H9 (cell line): ENCODE data around the gene NT5DC3. TPM values are rescaled to one million over a fixed set of nuclear protein-coding genes. Genes with fewer than 3 reads are reported as not detected.
"Not testable (repeated sequence)": the region's sequence is repeated elsewhere in the genome, so short reads cannot be mapped to it uniquely, and the experiment has no call there.

ENCODE experiments used
- DNase-seq: peaks from one replicate; pipeline ENCODE4 v3.0.0-alpha.2; 2017
- H2AFZ ChIP-seq: one replicate; pipeline ENCODE4 v1.6.1; 2013; ENCODE audit warnings: mild to moderate bottlenecking, low read length, control low read depth, moderate library complexity
- H2AK5ac ChIP-seq: 2 replicates; pipeline ENCODE4 v1.6.1; 2013; ENCODE audit warnings: low read length, control low read depth, mixed read lengths; ENCODE audit not compliant: insufficient read length
- H2BK120ac ChIP-seq: one replicate; pipeline ENCODE4 v1.6.1; 2013; ENCODE audit warnings: low read depth, mild to moderate bottlenecking, low read length, control low read depth, inconsistent platforms; ENCODE audit not compliant: poor library complexity, severe bottlenecking
- H2BK12ac ChIP-seq: 2 replicates; pipeline ENCODE4 v1.6.1; 2013; ENCODE audit warnings: low read length, control low read depth, mixed read lengths, low read depth; ENCODE audit not compliant: insufficient read length
- H2BK15ac ChIP-seq: 2 replicates; pipeline ENCODE4 v1.6.1; 2013; ENCODE audit warnings: low read depth, low read length, control low read depth
- H2BK20ac ChIP-seq: one replicate; pipeline ENCODE4 v1.6.1; 2013; ENCODE audit warnings: low read depth, mild to moderate bottlenecking, low read length, control low read depth, inconsistent platforms; ENCODE audit not compliant: poor library complexity, severe bottlenecking
- H2BK5ac ChIP-seq: 2 replicates; pipeline ENCODE4 v1.6.1; 2013; ENCODE audit warnings: low read length, control low read depth, mixed read lengths; ENCODE audit not compliant: insufficient read length
- H3K14ac ChIP-seq: 2 replicates; pipeline ENCODE4 v1.6.1; 2013; ENCODE audit warnings: low read length, control low read depth; ENCODE audit not compliant: insufficient read depth
- H3K18ac ChIP-seq: 2 replicates; pipeline ENCODE4 v1.6.1; 2013; ENCODE audit warnings: low read depth, mild to moderate bottlenecking, mixed read lengths, low read length, control low read depth; ENCODE audit not compliant: insufficient read length
- H3K23ac ChIP-seq: 2 replicates; pipeline ENCODE4 v1.6.1; 2013; ENCODE audit warnings: low read length, control low read depth, mixed read lengths, low read depth; ENCODE audit not compliant: insufficient read length
- H3K23me2 ChIP-seq: 2 replicates; pipeline ENCODE4 v1.6.1; 2013; ENCODE audit warnings: low read depth, mild to moderate bottlenecking, mixed read lengths, low read length, control low read depth; ENCODE audit not compliant: insufficient read length, poor library complexity, severe bottlenecking
- H3K27ac ChIP-seq: 2 replicates; pipeline ENCODE4 v1.5.1; 2013; ENCODE audit warnings: low read length, control low read depth, mixed read lengths, low read depth; ENCODE audit not compliant: insufficient read length
- H3K27me3 ChIP-seq: 2 replicates; pipeline ENCODE4 v1.6.1; 2013; ENCODE audit warnings: low read length, control low read depth, inconsistent platforms; ENCODE audit not compliant: insufficient read depth
- H3K4ac ChIP-seq: 2 replicates; pipeline ENCODE4 v1.6.1; 2013; ENCODE audit warnings: low read depth, mild to moderate bottlenecking, control low read depth, inconsistent platforms, low read length, moderate library complexity
- H3K4me1 ChIP-seq: 2 replicates; pipeline ENCODE4 v1.6.1; 2013; ENCODE audit warnings: low read length, control low read depth, inconsistent platforms; ENCODE audit not compliant: insufficient read depth
- H3K4me2 ChIP-seq: 2 replicates; pipeline ENCODE4 v1.6.1; 2013; ENCODE audit warnings: low read length, control low read depth, mixed read lengths; ENCODE audit not compliant: insufficient read length, insufficient read depth
- H3K56ac ChIP-seq: 2 replicates; pipeline ENCODE4 v1.6.1; 2013; ENCODE audit warnings: low read depth, mild to moderate bottlenecking, mixed read lengths, low read length, control low read depth; ENCODE audit not compliant: insufficient read length
- H3K79me1 ChIP-seq: 2 replicates; pipeline ENCODE4 v1.6.1; 2013; ENCODE audit warnings: low read depth, mild to moderate bottlenecking, moderate library complexity, low read length, control low read depth, inconsistent platforms; ENCODE audit not compliant: insufficient read depth, poor library complexity, severe bottlenecking
- H3K79me2 ChIP-seq: 2 replicates; pipeline ENCODE4 v1.6.1; 2013; ENCODE audit warnings: low read length, control low read depth, inconsistent platforms; ENCODE audit not compliant: insufficient read depth
- H3K9ac ChIP-seq: 2 replicates; pipeline ENCODE4 v1.6.1; 2013; ENCODE audit warnings: low read length, control low read depth, mixed read lengths; ENCODE audit not compliant: insufficient read length; ENCODE audit errors: extremely low read depth
- H3K9me3 ChIP-seq: one replicate; pipeline ENCODE4 v1.6.1; 2013; ENCODE audit warnings: low read depth, low read length, inconsistent platforms; ENCODE audit not compliant: control insufficient read depth
- H3T11ph ChIP-seq: one replicate; pipeline ENCODE4 v1.6.1; 2013; ENCODE audit warnings: mild to moderate bottlenecking, low read length, control low read depth, inconsistent platforms
- H4K20me1 ChIP-seq: one replicate; pipeline ENCODE4 v1.6.1; 2013; ENCODE audit not compliant: control insufficient read depth, insufficient read length, insufficient read depth
- H4K5ac ChIP-seq: 2 replicates; pipeline ENCODE4 v1.6.1; 2013; ENCODE audit warnings: low read depth, mild to moderate bottlenecking, mixed read lengths, low read length, control low read depth; ENCODE audit not compliant: insufficient read length
- H4K8ac ChIP-seq: replicated peaks from 2 replicates; pipeline ENCODE4 v1.6.1; 2013; ENCODE audit warnings: low read length, control low read depth, mixed read lengths, low read depth; ENCODE audit not compliant: insufficient read length
- H4K91ac ChIP-seq: 2 replicates; pipeline ENCODE4 v1.6.1; 2013; ENCODE audit warnings: low read depth, mild to moderate bottlenecking, moderate library complexity, mixed read lengths, low read length, control low read depth; ENCODE audit not compliant: insufficient read length
- H3K27ac Mint-ChIP-seq, 3 experiments: 2 replicates in 2 of 3; 3 replicates in 1 of 3; pipeline ENCODE4 v1.8.0; 2020 to 2021; ENCODE audit warnings: mixed read lengths in 3 of 3, mild to moderate bottlenecking in 1 of 3, moderate library complexity in 1 of 3
- H3K27me3 Mint-ChIP-seq: 2 replicates; pipeline ENCODE4 v1.8.0; 2021; ENCODE audit warnings: low read depth, mild to moderate bottlenecking, moderate library complexity, mixed read lengths
- H3K36me3 Mint-ChIP-seq, 3 experiments: 2 replicates in 2 of 3; 3 replicates in 1 of 3; pipeline ENCODE4 v1.8.0; 2020 to 2021; ENCODE audit warnings: low read depth in 3 of 3, mixed read lengths in 3 of 3; ENCODE audit not compliant: insufficient read depth in 1 of 3
- H3K4me1 Mint-ChIP-seq, 2 experiments: 2 replicates each; pipeline ENCODE4 v1.8.0; 2020; ENCODE audit warnings: mixed read lengths in 2 of 2
- H3K4me3 Mint-ChIP-seq, 2 experiments: 2 replicates in 1 of 2; 3 replicates in 1 of 2; pipeline ENCODE4 v1.8.0; 2020 to 2021; ENCODE audit warnings: mild to moderate bottlenecking in 2 of 2, mixed read lengths in 2 of 2, moderate library complexity in 1 of 2
- H3K9me3 Mint-ChIP-seq, 2 experiments: 2 replicates in 1 of 2; 3 replicates in 1 of 2; pipeline ENCODE4 v1.8.0; 2020; ENCODE audit warnings: mild to moderate bottlenecking in 2 of 2, mixed read lengths in 2 of 2, moderate library complexity in 1 of 2
- CTCF ChIP-seq: fragments of 200-600 bp; sonication (generic); conservative IDR thresholded peaks from 3 replicates; pipeline ENCODE4 v1.8.0; 2021; ENCODE audit warnings: antibody characterized with exemption, mild to moderate bottlenecking
- WGBS: extraction: QIAGEN DNeasy Blood & Tissue Kit; methylation state at CpG from one replicate; pipeline ENCODE4 v1.1.7; 2013; ENCODE audit warnings: missing lambda C conversion rate, low lambda C conversion rate, mixed read lengths; ENCODE audit not compliant: insufficient read length; ENCODE audit errors: extremely low coverage; 5-methylcytosine and 5-hydroxymethylcytosine counted together
- total RNA-seq: library from RNA; stranded (reverse); gene quantifications from 2 replicates; pipeline ENCODE4 v1.2.1, GENCODE V29; 2021

Gene NT5DC3
- total RNA-seq, 1 experiment from 2014 or later: 13.6 TPM

- H3K36me3 Mint-ChIP-seq: peaks cover 12 to 26% (median 15%) of the 10 kb centered on the region in 3 experiments
- no peak for TF ChIP-seq CTCF
Measured at GRCh38 chr12:103836345-103836744, 4.7 kb downstream of the NT5DC3 start.

GRCh38 chr12:103835747-103836335 is 5.2 kb downstream of the NT5DC3 start:
- not testable (repeated sequence) for H3T11ph ChIP-seq, H2BK5ac ChIP-seq, H3K4ac ChIP-seq, H3K9me3 Mint-ChIP-seq, H4K5ac ChIP-seq, H4K91ac ChIP-seq, H2BK20ac ChIP-seq, H3K23me2 ChIP-seq, H4K20me1 ChIP-seq, H2BK120ac ChIP-seq, DNase-seq, H3K23ac ChIP-seq, H3K79me2 ChIP-seq, H3K9me3 ChIP-seq, H2BK15ac ChIP-seq, H4K8ac ChIP-seq, H2AK5ac ChIP-seq, H3K9ac ChIP-seq, H3K18ac ChIP-seq, H3K27me3 ChIP-seq, H3K27ac ChIP-seq, H3K4me2 ChIP-seq, H3K27ac Mint-ChIP-seq, H3K4me3 Mint-ChIP-seq, H3K4me1 ChIP-seq, H3K56ac ChIP-seq, H2BK12ac ChIP-seq, H3K79me1 ChIP-seq, H3K27me3 Mint-ChIP-seq, H2AFZ ChIP-seq, H3K14ac ChIP-seq
- WGBS: no CpG with 5 or more reads among the region's 11 CpGs
- Mint-ChIP-seq H3K4me1 (peaks cover 37 to 42% of the 10 kb centered on the region in 2 experiments), H3K36me3 (peaks cover 15 to 30% (median 16%) of the 10 kb centered on the region in 3 experiments)

More at GRCh38 chr12:103836345-103836744, 4.7 kb downstream of the NT5DC3 start:
- H3K27ac Mint-ChIP-seq: no peak overlapping the region
- Histone ChIP-seq H2BK20ac (no peak overlapping the region), H3K79me2 (peaks cover 6% of the 10 kb centered on the region), H2AFZ (no peak overlapping the region), H4K20me1 (no peaks in the 10 kb centered on the region), H2BK120ac (no peak overlapping the region), H3K79me1 (peaks cover 2% of the 10 kb centered on the region), H3K18ac (no peak overlapping the region), H2BK15ac (no peak overlapping the region), H3K23ac (no peak overlapping the region), H3K4me2 (no peak overlapping the region), H3K27me3 (no peaks in the 10 kb centered on the region), H3T11ph (no peak overlapping the region), H4K8ac (no peak overlapping the region), H3K9ac (no peak overlapping the region), H4K5ac (no peak overlapping the region), H3K23me2 (peaks cover under 1% of the 10 kb centered on the region), H2BK5ac (no peak overlapping the region), H3K56ac (no peak overlapping the region), H3K9me3 (no peaks in the 10 kb centered on the region), H3K14ac (no peak overlapping the region), H2AK5ac (no peak overlapping the region), H3K4me1 (peaks cover 4% of the 10 kb centered on the region; the same call in 1 of the 2 replicates), H2BK12ac (no peak overlapping the region), H3K4ac (no peak overlapping the region), H4K91ac (no peak overlapping the region), H3K27ac (no peak overlapping the region)
- H3K27me3 Mint-ChIP-seq: peaks cover 3% of the 10 kb centered on the region; the same call in 1 of the 2 replicates
- H3K4me3 Mint-ChIP-seq: no peak overlapping the region
- peaks cover 0 to 2% of the 10 kb centered on the region in 2 experiments; a peak in 3 of 5 replicates for H3K9me3 Mint-ChIP-seq
- no CpG with 5 or more reads among the region's 5 CpGs for WGBS
- DNase-seq: no peak
- peaks cover 37 to 42% of the 10 kb centered on the region in 2 experiments for H3K4me1 Mint-ChIP-seq
